ENCODE results near the gene TIMP2.

GRCh38 chr17:78919861-78920450 lies 5.2 kb downstream of the TIMP2 start:
- TF ChIP-seq GATA2 (IDR thresholded peaks at IDR 0.05; ENCODE audit: low read depth, low read length) (no peak), GATA3 (IDR thresholded peaks at IDR 0.05; ENCODE audit: low read depth, low read length) (no peak)
